GM18507 (cell line): ENCODE measurements around the gene UPK1B.
"Not testable (repeated sequence)": the region's sequence is repeated elsewhere in the genome, so short reads cannot be mapped to it uniquely, and the experiment has no call there.

Experiments used
- DNase-seq: peaks from one replicate; pipeline ENCODE4 v3.0.0; 2011; ENCODE audit warnings: low read depth; ENCODE audit not compliant: insufficient read length; ENCODE audit errors: extremely low spot score
- FAIRE-seq: peaks from 2 replicates; lab custom pipeline; 2011; peaks lifted over from hg19 to GRCh38; lab: Jason Lieb, UNC

UPK1B gene

GRCh38 chr3:119242387-119243057, 69.1 kb downstream of the UPK1B start:
- DNase-seq, FAIRE-seq: not testable (repeated sequence)

- not testable (repeated sequence) for DNase-seq, FAIRE-seq
Observed at GRCh38 chr3:119243058-119243529, 69.7 kb downstream of the UPK1B start.

DNA sequence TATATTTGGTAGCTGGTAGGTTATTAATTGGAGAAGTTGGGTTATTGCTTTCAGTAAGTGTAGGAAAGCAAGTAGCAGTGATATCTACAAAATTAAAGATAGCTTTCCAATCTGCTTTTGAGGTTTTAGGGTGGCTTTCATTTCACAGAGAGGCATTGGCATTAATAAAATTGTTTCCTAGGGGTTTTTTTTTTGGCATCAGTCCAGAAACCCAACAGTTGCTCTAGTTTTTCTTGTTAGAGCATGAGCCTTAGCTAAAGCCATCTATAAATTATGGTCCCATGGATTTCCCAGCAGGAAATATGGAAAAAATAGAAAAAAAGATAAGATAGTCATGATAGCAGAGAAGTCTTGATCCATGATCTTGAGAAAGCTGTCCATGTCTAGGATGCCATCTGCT, 70.3 kb downstream of the UPK1B start:
- no peak for FAIRE-seq
- DNase-seq = no peak

DNA sequence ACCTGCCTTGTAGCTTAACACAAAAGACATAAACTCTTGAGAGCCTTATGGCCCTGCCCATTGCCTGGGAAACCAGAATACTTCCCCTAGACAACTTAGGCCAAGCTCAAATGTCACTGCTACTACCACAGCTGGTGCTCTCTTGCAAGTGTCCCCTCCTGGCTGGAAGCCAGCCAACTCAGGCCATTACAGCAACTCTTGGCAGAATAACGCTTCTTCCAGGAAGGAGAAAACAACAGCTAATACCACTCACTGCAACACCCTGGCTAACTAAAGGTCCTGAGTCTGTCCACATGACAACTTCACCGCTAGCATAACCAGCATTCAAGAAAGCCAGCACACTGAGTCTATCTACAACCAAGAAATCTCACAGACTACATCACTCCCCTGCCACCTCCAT, 72.4 kb downstream of the UPK1B start:
- FAIRE-seq (no peak), DNase-seq (no peak)
